Left ventricle myocardium inferior (tissue), 1 donor: ENCODE results near the gene SLC26A2. TPM values are rescaled to one million over a fixed set of nuclear protein-coding genes. Genes with fewer than 3 reads are reported as not detected.
A peak's percentile ranks its signal among the peaks of the same experiment; 100 is the strongest.

Experiments used
- DNase-seq: peaks from one replicate; pipeline ENCODE4 v3.0.0-alpha.2; 2020
- H3K27ac ChIP-seq: fragments of 200-600 bp; replicated peaks from 2 replicates; pipeline ENCODE4 v1.8.0; 2021
- H3K27me3 ChIP-seq: fragments of 200-600 bp; 2 replicates; pipeline ENCODE4 v1.8.0; 2021; ENCODE audit warnings: low read depth
- H3K36me3 ChIP-seq: fragments of 200-600 bp; 2 replicates; pipeline ENCODE4 v1.8.0; 2021
- H3K4me1 ChIP-seq: fragments of 200-600 bp; 2 replicates; pipeline ENCODE4 v1.8.0; 2021
- H3K4me3 ChIP-seq: fragments of 200-600 bp; 2 replicates; pipeline ENCODE4 v1.8.0; 2021; ENCODE audit warnings: mild to moderate bottlenecking, moderate library complexity
- H3K9me3 ChIP-seq: fragments of 200-600 bp; replicated peaks from 2 replicates; pipeline ENCODE4 v1.8.0; 2021
- intact Hi-C: fragments of 100-400 bp; cut with micrococcal nuclease; formaldehyde crosslinking; loops from one replicate; pipeline ENCODE4 v1.11.0; 2022
- total RNA-seq: library from RNA; stranded (reverse); fragmentation: NEBNext Ultra II Directional; extraction: Animal tissue kit (Norgen Biotek cat#: 25700); gene quantifications from one replicate; pipeline ENCODE4 v1.2.1, GENCODE V29; 2021
- TF ChIP-seq, protein P1 (sequence below): fragments of 200-600 bp; IDR thresholded peaks from 2 replicates; pipeline ENCODE4 v1.8.0; 2021; ENCODE audit warnings: antibody characterized with exemption, mild to moderate bottlenecking, borderline replicate concordance
- donor health status: DM: no; HTN: yes; CAD: no; lungs with severe emphysema.

SLC26A2 gene
- total RNA-seq, 1 donor from 2014 or later = 4.1 TPM

DNA sequence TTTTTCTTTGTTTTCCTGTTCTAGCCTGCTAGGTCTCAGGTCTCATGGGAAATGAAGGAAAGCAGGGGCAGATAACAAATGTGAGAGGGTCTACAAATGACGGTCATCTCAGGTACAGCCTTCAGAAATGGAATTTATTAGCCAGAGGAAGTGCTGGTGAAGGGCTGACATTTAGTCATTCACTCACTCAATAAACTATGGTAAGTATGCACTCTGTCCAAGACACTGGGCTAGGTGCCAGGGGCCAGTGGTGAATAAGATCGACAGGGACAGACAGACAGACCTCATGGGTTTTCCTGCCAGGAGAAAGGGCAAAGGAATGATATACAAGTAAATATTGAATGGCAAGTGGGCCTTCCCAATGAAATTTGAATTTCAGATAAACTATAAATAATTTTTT lies 22.3 kb upstream of the SLC26A2 start:
- Histone ChIP-seq H3K27ac (peak overlapping the region; percentile 42), H3K4me3 (no peak overlapping the region), H3K9me3 (no peaks in the 10 kb centered on the region), H3K36me3 (no peaks in the 10 kb centered on the region), H3K4me1 (peaks cover 26% of the 10 kb centered on the region), H3K27me3 (peaks cover 4% of the 10 kb centered on the region)
- peak; percentile 79 for DNase-seq
- intact Hi-C loops = no loop called here
- TF ChIP-seq, protein P1, sequence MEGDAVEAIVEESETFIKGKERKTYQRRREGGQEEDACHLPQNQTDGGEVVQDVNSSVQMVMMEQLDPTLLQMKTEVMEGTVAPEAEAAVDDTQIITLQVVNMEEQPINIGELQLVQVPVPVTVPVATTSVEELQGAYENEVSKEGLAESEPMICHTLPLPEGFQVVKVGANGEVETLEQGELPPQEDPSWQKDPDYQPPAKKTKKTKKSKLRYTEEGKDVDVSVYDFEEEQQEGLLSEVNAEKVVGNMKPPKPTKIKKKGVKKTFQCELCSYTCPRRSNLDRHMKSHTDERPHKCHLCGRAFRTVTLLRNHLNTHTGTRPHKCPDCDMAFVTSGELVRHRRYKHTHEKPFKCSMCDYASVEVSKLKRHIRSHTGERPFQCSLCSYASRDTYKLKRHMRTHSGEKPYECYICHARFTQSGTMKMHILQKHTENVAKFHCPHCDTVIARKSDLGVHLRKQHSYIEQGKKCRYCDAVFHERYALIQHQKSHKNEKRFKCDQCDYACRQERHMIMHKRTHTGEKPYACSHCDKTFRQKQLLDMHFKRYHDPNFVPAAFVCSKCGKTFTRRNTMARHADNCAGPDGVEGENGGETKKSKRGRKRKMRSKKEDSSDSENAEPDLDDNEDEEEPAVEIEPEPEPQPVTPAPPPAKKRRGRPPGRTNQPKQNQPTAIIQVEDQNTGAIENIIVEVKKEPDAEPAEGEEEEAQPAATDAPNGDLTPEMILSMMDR = no peak

DNA sequence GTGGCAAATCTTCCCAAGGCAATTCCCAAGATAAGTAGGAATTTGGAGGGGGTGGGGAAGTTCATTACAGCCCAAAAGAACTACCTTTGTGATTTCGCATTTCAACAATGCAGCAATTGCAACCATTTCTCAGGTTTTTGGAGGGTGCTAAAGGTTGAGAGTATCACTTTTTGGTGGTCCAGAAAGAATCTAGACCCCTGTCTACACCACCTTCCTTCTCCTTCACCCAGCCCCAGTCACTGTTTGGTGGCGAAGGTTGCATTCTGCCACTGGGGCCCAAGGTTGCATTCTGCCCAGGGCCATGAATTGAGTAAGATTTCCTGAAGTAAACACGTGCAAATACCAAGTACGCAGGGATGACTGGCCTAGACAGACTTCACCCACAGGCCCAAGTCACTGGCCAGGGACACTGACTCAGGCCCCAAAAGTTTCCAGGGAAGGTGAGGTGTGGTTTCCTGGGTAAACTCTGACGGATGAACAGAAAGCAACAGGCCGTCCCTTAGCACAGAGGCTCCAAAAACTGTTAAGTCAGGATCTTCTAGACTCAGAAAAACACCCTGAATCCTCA lies 21.7 kb upstream of the SLC26A2 start:
- intact Hi-C loops = no loop called here
- TF ChIP-seq, protein P1 = no peak
- Histone ChIP-seq H3K9me3 (no peaks in the 10 kb centered on the region), H3K27me3 (no peaks in the 10 kb centered on the region), H3K4me1 (peaks cover 26% of the 10 kb centered on the region), H3K4me3 (no peak overlapping the region), H3K36me3 (no peaks in the 10 kb centered on the region), H3K27ac (peak overlapping the region; percentile 42)
- DNase-seq = no peak

DNA sequence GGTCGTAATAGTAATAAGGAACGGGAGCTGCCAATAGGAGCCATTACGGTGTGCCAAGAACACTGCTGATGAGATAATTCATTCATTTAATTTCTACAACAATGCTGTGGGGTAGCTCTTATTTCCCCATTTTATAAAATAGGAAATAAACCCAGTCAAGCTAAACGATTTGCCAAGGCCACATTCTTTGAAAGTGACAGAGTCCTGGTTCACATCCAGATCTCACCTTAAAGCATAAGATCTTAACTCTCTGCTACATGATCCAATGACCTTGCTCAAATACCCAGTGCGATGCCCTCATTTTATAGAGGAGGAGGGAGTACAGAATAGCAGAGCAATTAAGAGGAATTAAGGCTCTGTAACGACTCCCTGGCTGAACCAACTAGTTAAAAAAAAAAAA lies 21.0 kb upstream of the SLC26A2 start:
- H3K4me1 ChIP-seq = peaks cover 26% of the 10 kb centered on the region
- no peaks in the 10 kb centered on the region for H3K9me3 ChIP-seq
- no peak for DNase-seq
- no peaks in the 10 kb centered on the region for H3K36me3 ChIP-seq
- no peaks in the 10 kb centered on the region for H3K27me3 ChIP-seq
- H3K4me3 ChIP-seq = no peak overlapping the region
- TF ChIP-seq, protein P1 = no peak
- intact Hi-C loops = no loop called here
- H3K27ac ChIP-seq = peak overlapping the region; percentile 42

DNA sequence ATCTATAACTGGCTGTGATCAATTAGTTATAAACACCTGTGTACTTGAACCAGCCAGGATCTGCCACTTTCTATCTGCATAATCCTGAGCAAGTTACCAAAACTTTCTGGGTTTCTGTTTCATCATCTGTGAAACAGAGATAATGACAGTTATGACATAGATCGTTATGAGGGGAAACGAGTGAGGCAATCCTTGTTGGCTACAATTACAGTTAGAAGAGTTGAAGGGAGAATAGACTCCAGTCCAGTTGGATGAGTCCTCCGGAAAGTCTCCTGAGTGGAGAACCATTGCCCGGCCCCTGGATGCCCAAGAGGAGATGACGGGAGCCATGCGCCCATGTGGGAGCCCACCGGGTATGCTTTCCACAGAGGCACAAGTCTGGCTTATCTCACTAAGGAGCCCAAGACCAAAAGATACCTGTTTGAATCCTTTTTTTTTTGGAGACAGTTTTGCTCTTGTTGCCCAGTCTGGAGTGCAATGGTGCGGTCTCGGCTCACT lies 20.4 kb upstream of the SLC26A2 start:
- Histone ChIP-seq H3K36me3 (no peaks in the 10 kb centered on the region), H3K9me3 (no peaks in the 10 kb centered on the region), H3K4me3 (no peak overlapping the region), H3K4me1 (peaks cover 26% of the 10 kb centered on the region), H3K27ac (no peak overlapping the region), H3K27me3 (no peaks in the 10 kb centered on the region)
- intact Hi-C loops = no loop called here
- DNase-seq = no peak
- TF ChIP-seq, protein P1 = no peak

DNA sequence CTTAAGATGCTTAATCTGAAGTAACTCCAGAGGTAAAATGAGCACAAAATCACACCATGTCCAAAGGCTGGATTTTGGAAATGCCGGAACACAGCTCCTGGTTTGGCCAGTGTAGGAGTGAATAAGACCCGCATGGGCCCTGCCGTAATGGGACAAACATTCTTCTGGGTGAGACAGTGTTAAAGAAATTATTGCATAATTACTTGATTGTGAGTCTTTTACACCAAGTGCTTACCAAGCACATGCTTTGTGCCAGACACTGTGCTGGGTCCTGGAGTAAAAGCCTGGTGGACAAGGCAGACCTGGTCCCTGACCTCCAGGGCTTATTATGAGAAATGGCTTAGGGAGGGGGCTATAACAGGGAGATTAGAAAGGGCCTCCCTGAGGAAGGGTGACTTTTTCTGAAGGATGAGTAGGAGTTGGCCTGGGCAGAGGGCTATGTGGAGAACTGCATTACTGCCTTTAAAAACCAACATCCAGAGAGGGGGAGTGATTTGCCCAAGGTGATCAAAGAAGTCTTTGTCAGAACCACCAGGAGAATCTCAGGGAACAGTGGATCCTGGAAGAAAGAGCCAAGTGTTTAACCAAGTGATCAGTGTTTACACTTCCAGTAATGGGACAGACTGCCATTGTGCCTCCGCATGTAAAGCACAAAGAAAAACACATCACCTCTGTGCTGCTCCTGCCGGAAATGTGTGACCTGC lies 19.5 kb upstream of the SLC26A2 start:
- Histone ChIP-seq H3K36me3 (no peaks in the 10 kb centered on the region), H3K4me3 (no peak overlapping the region), H3K27me3 (no peaks in the 10 kb centered on the region), H3K4me1 (peaks cover 26% of the 10 kb centered on the region), H3K9me3 (no peaks in the 10 kb centered on the region), H3K27ac (no peak overlapping the region)
- intact Hi-C loops = no loop called here
- no peak for DNase-seq
- TF ChIP-seq, protein P1 = no peak
